ENCODE measurements around the gene UBE2D3.

Gene UBE2D3

GRCh38 chr4:102779204-102779603 is 48.1 kb downstream of the UBE2D3 start:
- H3K27ac ChIP-seq = no peak overlapping the region
- DNase-seq (ENCODE audit: low spot score) = no peak
- POLR2A ChIA-PET (ENCODE audit: low non-redundant PET) = no interaction called here
- no peak for TF ChIP-seq CTCF (conservative IDR thresholded peaks at IDR 0.05; ENCODE audit: low read depth)
- CTCF ChIA-PET = no interaction called here

DNA sequence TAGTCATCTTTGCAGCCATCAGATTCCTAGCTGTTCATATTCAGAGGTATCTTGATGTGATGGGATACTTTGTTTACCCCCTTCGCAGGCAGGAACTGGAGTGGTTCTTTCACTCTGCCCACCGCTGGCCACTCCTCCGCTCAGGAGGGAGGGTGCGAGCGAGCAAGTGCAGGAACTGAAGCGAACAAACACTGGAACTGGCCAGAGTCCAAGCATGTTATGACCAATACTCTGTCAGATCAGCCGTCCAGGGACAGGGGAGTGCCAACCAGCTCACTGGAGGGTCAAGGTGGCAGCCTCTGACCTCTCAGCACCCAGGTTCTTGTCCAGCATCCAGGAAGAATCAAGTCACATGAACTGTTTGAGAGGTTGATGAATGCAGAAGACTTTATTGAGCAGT is 48.6 kb downstream of the UBE2D3 start:
- POLR2A ChIA-PET (ENCODE audit: low non-redundant PET) = no interaction called here
- no peak for TF ChIP-seq CTCF (conservative IDR thresholded peaks at IDR 0.05; ENCODE audit: low read depth)
- no peak overlapping the region for H3K27ac ChIP-seq
- no peak for DNase-seq (ENCODE audit: low spot score)
- CTCF ChIA-PET = no interaction called here

GRCh38 chr4:102775805-102776204 is 51.5 kb downstream of the UBE2D3 start:
- no peak overlapping the region for H3K27ac ChIP-seq
- ChIA-PET POLR2A (ENCODE audit: low non-redundant PET) (no interaction called here), CTCF (interaction anchor here (0.6 kb wide), 1 partner anchor 90 kb away, joined by 3 read pairs; no protein-coding TSS in a partner anchor)
- no peak for DNase-seq (ENCODE audit: low spot score)
- no peak for TF ChIP-seq CTCF (conservative IDR thresholded peaks at IDR 0.05; ENCODE audit: low read depth)

DNA sequence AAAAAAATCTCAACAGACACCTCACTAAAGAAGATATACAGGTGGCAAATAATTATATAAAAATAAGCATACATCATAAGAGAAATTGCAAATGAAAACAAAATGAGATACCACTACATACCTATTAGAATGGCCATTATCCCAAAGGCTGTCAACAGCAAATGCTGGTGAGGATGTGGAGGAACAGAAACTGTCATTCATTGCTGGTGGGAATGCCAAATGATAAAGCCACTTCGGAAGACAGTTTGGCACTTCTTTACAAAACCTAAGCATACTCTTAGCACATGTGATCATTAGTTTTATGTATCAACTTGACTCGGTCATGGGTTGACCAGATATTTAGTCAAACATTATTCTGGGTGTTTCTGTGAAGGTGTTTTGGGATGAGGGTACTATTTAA is 53.1 kb downstream of the UBE2D3 start:
- ChIA-PET CTCF (no interaction called here), POLR2A (ENCODE audit: low non-redundant PET) (no interaction called here)
- H3K27ac ChIP-seq = no peak overlapping the region

DNA sequence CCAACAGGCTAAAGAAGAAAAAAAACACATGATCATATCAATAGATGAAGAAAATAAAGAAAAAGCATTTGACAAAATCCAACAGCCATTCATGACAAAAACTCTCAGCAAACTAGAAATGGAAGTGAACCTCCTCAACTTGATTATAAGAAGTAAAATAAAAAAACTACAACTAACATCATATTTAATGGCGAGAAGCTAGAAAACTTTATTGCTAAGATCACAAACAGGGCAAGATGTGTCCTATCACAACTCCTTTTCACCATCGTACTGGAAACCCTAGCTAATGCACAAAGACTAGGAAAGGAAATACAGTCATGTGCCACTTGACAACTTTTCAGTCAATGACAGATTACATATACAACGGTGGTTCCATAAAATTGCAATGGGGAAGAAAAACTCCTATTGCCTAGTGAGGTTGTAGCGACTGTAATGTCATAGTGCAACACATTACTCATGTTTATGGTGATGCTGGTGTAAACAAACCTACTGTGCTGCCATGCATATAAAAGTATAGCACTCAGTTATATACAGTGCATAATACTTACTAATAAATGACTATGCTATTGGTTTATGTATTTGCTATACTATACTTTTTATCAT is 54.5 kb downstream of the UBE2D3 start:
- CTCF ChIA-PET = interaction anchor here (0.6 kb wide), 1 partner anchor 41 kb away, joined by 3 read pairs; no protein-coding TSS in a partner anchor
- no peak overlapping the region for H3K27ac ChIP-seq
- no peak for TF ChIP-seq CTCF (conservative IDR thresholded peaks at IDR 0.05; ENCODE audit: low read depth)
- DNase-seq (ENCODE audit: low spot score) = no peak
- POLR2A ChIA-PET (ENCODE audit: low non-redundant PET) = no interaction called here

More for the DNA sequence above, 53.1 kb downstream of the UBE2D3 start:
- TF ChIP-seq CTCF (conservative IDR thresholded peaks at IDR 0.05; ENCODE audit: low read depth) = no peak
- DNase-seq (ENCODE audit: low spot score) = no peak

GRCh38 chr4:102764901-102765300 is 62.5 kb downstream of the UBE2D3 start:
- no peak for TF ChIP-seq CTCF (conservative IDR thresholded peaks at IDR 0.05; ENCODE audit: low read depth)
- ChIA-PET POLR2A (ENCODE audit: low non-redundant PET) (no interaction called here), CTCF (interaction anchor here (0.6 to 1.5 kb wide), 2 partner anchors 56 to 144 kb away, joined by 3 read pairs; no protein-coding TSS in a partner anchor)
- H3K27ac ChIP-seq = no peak overlapping the region
- DNase-seq (ENCODE audit: low spot score) = no peak
